RWPE1 (cell line): ENCODE measurements around the gene LINC01488.

Experiments
- CTCF ChIA-PET: fragments of 350-600 bp; sonication (Branson Sonifier 250); formaldehyde crosslinking; extraction: SDS; loops from one replicate; lab custom pipeline; 2021; lab: Yijun Ruan, JAX
- POLR2A ChIA-PET: fragments of 400-600 bp; formaldehyde crosslinking; extraction: SDS; loops from one replicate; lab custom pipeline; 2020; ENCODE audit warnings: antibody characterized with exemption; ENCODE audit not compliant: low non-redundant PET; lab: Yijun Ruan, JAX
- DNase-seq: peaks from one replicate; pipeline ENCODE4 v3.0.0; 2012; ENCODE audit warnings: low spot score
- H3K27ac ChIP-seq: fragments of 450-650 bp; 2 replicates; pipeline ENCODE4 v1.5.1; 2017
- TF ChIP-seq, protein P1 (sequence below): fragments of 450-650 bp; conservative IDR thresholded peaks from 2 replicates; pipeline ENCODE4 v1.5.1; 2017; ENCODE audit warnings: low read depth, mild to moderate bottlenecking

Gene LINC01488

GRCh38 chr11:69518081-69518950 lies 36.9 kb downstream of the LINC01488 start:
- no peak for DNase-seq
- TF ChIP-seq, protein P1, sequence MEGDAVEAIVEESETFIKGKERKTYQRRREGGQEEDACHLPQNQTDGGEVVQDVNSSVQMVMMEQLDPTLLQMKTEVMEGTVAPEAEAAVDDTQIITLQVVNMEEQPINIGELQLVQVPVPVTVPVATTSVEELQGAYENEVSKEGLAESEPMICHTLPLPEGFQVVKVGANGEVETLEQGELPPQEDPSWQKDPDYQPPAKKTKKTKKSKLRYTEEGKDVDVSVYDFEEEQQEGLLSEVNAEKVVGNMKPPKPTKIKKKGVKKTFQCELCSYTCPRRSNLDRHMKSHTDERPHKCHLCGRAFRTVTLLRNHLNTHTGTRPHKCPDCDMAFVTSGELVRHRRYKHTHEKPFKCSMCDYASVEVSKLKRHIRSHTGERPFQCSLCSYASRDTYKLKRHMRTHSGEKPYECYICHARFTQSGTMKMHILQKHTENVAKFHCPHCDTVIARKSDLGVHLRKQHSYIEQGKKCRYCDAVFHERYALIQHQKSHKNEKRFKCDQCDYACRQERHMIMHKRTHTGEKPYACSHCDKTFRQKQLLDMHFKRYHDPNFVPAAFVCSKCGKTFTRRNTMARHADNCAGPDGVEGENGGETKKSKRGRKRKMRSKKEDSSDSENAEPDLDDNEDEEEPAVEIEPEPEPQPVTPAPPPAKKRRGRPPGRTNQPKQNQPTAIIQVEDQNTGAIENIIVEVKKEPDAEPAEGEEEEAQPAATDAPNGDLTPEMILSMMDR, result no peak
- ChIA-PET CTCF (interaction anchor here (0.6 kb wide), 1 partner anchor 10 kb away, joined by 4 read pairs; no protein-coding TSS in a partner anchor), POLR2A (no interaction called here)
- H3K27ac ChIP-seq, result no peak overlapping the region

DNA sequence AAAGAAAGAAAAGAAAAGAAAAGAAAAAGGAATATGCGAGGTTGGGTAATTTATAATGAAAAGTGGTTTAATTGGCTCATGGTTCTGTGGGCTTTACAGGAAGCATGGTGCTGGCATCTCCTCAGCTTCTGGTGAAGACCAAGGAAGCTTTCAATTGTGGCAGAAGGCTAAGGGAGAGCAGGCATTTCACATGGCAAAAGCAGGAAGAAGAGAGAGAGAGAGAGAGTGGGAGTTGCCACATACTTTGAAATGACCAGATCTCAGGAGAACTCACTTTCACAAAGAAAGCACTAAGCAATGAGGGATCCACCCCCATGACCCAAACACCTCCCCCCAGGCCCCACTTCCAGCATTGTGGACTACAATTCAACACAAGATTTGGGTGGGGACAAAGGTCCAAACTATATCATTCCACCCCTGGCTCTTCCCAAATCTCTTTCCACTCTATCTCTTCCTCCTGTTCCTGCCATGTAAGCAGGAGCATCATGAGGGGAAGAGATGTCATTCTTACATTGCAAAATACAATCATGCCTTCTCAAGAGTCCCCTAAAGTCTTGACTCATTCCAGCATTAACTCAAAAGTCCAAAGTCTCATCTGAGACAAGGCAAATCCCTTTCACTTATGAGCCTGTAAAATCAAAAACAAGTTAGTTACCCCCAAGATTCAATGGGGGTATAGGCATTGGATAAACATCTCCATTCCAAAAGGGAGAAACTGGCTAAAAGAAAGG lies 38.9 kb downstream of the LINC01488 start:
- TF ChIP-seq, protein P1, result no peak
- H3K27ac ChIP-seq, result no peak overlapping the region
- CTCF ChIA-PET, result no interaction called here
- DNase-seq, result no peak
- POLR2A ChIA-PET, result no interaction called here

- ChIA-PET POLR2A (no interaction called here), CTCF (no interaction called here)
- no peak overlapping the region for H3K27ac ChIP-seq
- no peak for DNase-seq
- TF ChIP-seq, protein P1, result no peak
These were observed 40.0 kb downstream of the LINC01488 start for GRCh38 chr11:69521457-69521856.

- TF ChIP-seq, protein P1, result no peak
- ChIA-PET CTCF (no interaction called here), POLR2A (no interaction called here)
- no peak for DNase-seq
- H3K27ac ChIP-seq, result peak overlapping the region; percentile 80
These were observed 42.0 kb downstream of the LINC01488 start for GRCh38 chr11:69523453-69523852.

GRCh38 chr11:69524291-69524882 lies 42.9 kb downstream of the LINC01488 start:
- POLR2A ChIA-PET, result no interaction called here
- H3K27ac ChIP-seq, result peak overlapping the region; percentile 80
- TF ChIP-seq, protein P1, result no peak
- CTCF ChIA-PET, result no interaction called here
- DNase-seq, result peak; percentile 53

DNA sequence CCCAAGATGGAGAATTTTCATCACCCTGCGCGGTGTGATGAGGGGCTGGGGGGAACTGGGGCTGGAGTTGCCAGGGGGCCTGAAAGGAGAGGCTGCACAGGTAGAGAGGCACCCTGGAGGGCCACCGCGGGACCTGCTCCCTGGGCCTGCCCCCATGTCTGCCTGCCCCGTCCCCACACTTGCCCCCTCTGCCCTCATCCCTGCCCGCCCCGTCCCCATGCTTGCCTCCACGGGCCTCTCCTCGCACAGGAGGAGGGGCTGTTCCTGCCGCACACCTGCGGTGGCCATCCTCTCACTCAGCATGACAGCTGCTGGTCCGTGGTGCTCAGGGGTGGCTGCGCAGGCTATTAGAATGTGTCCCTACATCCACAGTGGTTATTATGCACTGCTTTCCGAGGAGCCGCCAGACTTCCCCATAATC lies 43.5 kb downstream of the LINC01488 start:
- H3K27ac ChIP-seq, result peak overlapping the region; percentile 80
- POLR2A ChIA-PET, result no interaction called here
- no peak for DNase-seq
- TF ChIP-seq, protein P1, result no peak
- CTCF ChIA-PET, result no interaction called here
